SK-N-SH (cell line): ENCODE measurements around the gene CUL9. TPM values are rescaled to one million over a fixed set of nuclear protein-coding genes. Genes with fewer than 3 reads are reported as not detected.

Experiments used
- CTCF ChIA-PET: fragments of 300-600, 350-600 bp; formaldehyde crosslinking; extraction: SDS; loops from one replicate; lab custom pipeline; 2021; lab: Yijun Ruan, JAX
- POLR2A ChIA-PET: fragments of 350-600 bp; sonication (Branson Sonifier 250); formaldehyde crosslinking; extraction: SDS; loops from one replicate; lab custom pipeline; 2020; ENCODE audit warnings: antibody characterized with exemption, inconsistent platforms; lab: Yijun Ruan, JAX
- DNase-seq: peaks from one replicate; pipeline ENCODE4 v3.0.0; 2012
- H2AFZ ChIP-seq: fragments of 200-600 bp; sonication (generic); 2 replicates; pipeline ENCODE4 v1.8.1; 2016; ENCODE audit warnings: antibody characterized with exemption, mild to moderate bottlenecking, low read depth
- H3F3A ChIP-seq: fragments of 200-600 bp; sonication (generic); replicated peaks from 2 replicates; pipeline ENCODE3; 2016; ENCODE audit warnings: antibody characterized with exemption, mild to moderate bottlenecking; ENCODE audit not compliant: insufficient read depth
- H3K27ac ChIP-seq, 2 experiments: fragments of 200-500 bp in 1 of 2; fragments of 200-600 bp in 1 of 2; sonication (Bioruptor generic) in 1 of 2; sonication (generic), shearing (Covaris generic) in 1 of 2; 2 replicates each; pipeline versions ENCODE4 v1.5.1 to v1.6.1; 2014 to 2016; ENCODE audit warnings: low read depth in 2 of 2, inconsistent platforms in 1 of 2, low read length in 1 of 2, mild to moderate bottlenecking in 1 of 2, mixed read lengths in 1 of 2
- H3K27me3 ChIP-seq: fragments of 200-600 bp; sonication (generic), shearing (Covaris generic); 2 replicates; pipeline ENCODE4 v1.6.1; 2016; ENCODE audit warnings: mixed run types; ENCODE audit not compliant: insufficient read depth
- H3K36me3 ChIP-seq, 2 experiments: fragments of 200-500 bp in 1 of 2; fragments of 200-600 bp in 1 of 2; sonication (Bioruptor generic) in 1 of 2; sonication (generic) in 1 of 2; replicated peaks in 1 of 2; 2 replicates each; pipeline versions ENCODE3 to v1.5.1; 2014 to 2016; ENCODE audit warnings: low read length in 1 of 2, mild to moderate bottlenecking in 1 of 2; ENCODE audit not compliant: insufficient read depth in 2 of 2, control insufficient read depth in 1 of 2
- H3K4me1 ChIP-seq, 2 experiments: fragments of 200-500 bp in 1 of 2; fragments of 200-600 bp in 1 of 2; sonication (Bioruptor generic) in 1 of 2; sonication (generic), shearing (Covaris generic) in 1 of 2; 2 replicates each; pipeline versions ENCODE4 v1.5.1 to v1.6.1; 2014 to 2016; ENCODE audit warnings: low read depth in 1 of 2, low read length in 1 of 2, mixed run types in 1 of 2; ENCODE audit not compliant: insufficient read depth in 2 of 2, control insufficient read depth in 1 of 2
- H3K4me2 ChIP-seq: fragments of 200-600 bp; sonication (generic), shearing (Covaris generic); 2 replicates; pipeline ENCODE4 v1.6.1; 2017; ENCODE audit warnings: mixed run types
- H3K4me3 ChIP-seq, 2 experiments: fragments of 200-500 bp in 1 of 2; fragments of 200-600 bp in 1 of 2; sonication (Bioruptor generic) in 1 of 2; sonication (generic), shearing (Covaris generic) in 1 of 2; 2 replicates each; pipeline versions ENCODE4 v1.5.1 to v1.8.1; 2014 to 2016; ENCODE audit warnings: low read depth in 2 of 2, inconsistent platforms in 1 of 2, low read length in 1 of 2, mild to moderate bottlenecking in 1 of 2, mixed read lengths in 1 of 2, moderate library complexity in 1 of 2
- H3K79me2 ChIP-seq: fragments of 200-600 bp; sonication (generic); 2 replicates; pipeline ENCODE4 v1.8.1; 2017; ENCODE audit warnings: mild to moderate bottlenecking; ENCODE audit not compliant: insufficient read depth
- H3K9ac ChIP-seq: fragments of 200-600 bp; sonication (generic); 2 replicates; pipeline ENCODE4 v1.6.1; 2017; ENCODE audit warnings: mixed run types
- H3K9me2 ChIP-seq: fragments of 200-600 bp; sonication (generic); 2 replicates; pipeline ENCODE4 v1.6.1; 2017; ENCODE audit warnings: mixed run types
- H3K9me3 ChIP-seq: fragments of 200-600 bp; sonication (generic); 2 replicates; pipeline ENCODE4 v1.6.1; 2017; ENCODE audit warnings: mixed run types, mild to moderate bottlenecking, moderate library complexity
- H4K20me1 ChIP-seq: fragments of 200-600 bp; sonication (generic); 2 replicates; pipeline ENCODE4 v1.6.1; 2017; ENCODE audit warnings: mild to moderate bottlenecking, mixed run types; ENCODE audit not compliant: insufficient read depth
- CHD2 ChIP-seq: fragments of 150-350 bp; IDR thresholded peaks from 2 replicates; pipeline ENCODE4 v1.6.1; 2018; ENCODE audit warnings: low read length; ENCODE audit not compliant: partially characterized antibody
- MEF2A ChIP-seq: IDR thresholded peaks from 2 replicates; pipeline ENCODE4 v1.4.0; 2012; ENCODE audit warnings: low read depth, borderline replicate concordance
- RCOR1 ChIP-seq: fragments of 150-350 bp; IDR thresholded peaks from 2 replicates; pipeline ENCODE4 v1.6.1; 2017; ENCODE audit warnings: antibody characterized with exemption, low read length
- RXRA ChIP-seq: IDR thresholded peaks from 2 replicates; pipeline ENCODE4 v1.4.0; 2012; ENCODE audit warnings: low read depth, mild to moderate bottlenecking, borderline replicate concordance
- SIN3A ChIP-seq: IDR thresholded peaks from 2 replicates; pipeline ENCODE4 v1.6.1; 2012; ENCODE audit warnings: low read depth, mild to moderate bottlenecking, low read length, moderate library complexity, borderline replicate concordance
- TEAD4 ChIP-seq: IDR thresholded peaks from 2 replicates; pipeline ENCODE4 v1.4.0; 2012; ENCODE audit warnings: mild to moderate bottlenecking, borderline replicate concordance; ENCODE audit not compliant: insufficient read depth
- WGBS: methylation state at CpG from one replicate; pipeline ENCODE4 v1.1.6; 2017; ENCODE audit warnings: low lambda C conversion rate; 5-methylcytosine and 5-hydroxymethylcytosine counted together
- polyA plus RNA-seq, 3 experiments: library from polyadenylated mRNA; depleted of rRNA; stranded (reverse); fragments of >200 nt; gene quantifications; 2 replicates each; pipeline ENCODE4 v1.2.3, GENCODE V29; 2012
- TF ChIP-seq, protein P1 (sequence below): fragments of 200-600 bp; sonication (generic); IDR thresholded peaks from 2 replicates; pipeline ENCODE4 v1.6.1; 2017; ENCODE audit warnings: antibody characterized with exemption, mild to moderate bottlenecking, moderate library complexity
- TF ChIP-seq, protein P2 (sequence below): IDR thresholded peaks from 2 replicates; pipeline ENCODE4; 2012

CUL9 gene
- polyA plus RNA-seq, 1 of the 3 experiments (the other 2 are of a cell fraction), result 37.7 TPM

GRCh38 chr6:43258807-43259686 lies 77.1 kb downstream of the CUL9 start:
- no peaks in the 10 kb centered on the region for H3K79me2 ChIP-seq
- H3K9me2 ChIP-seq, result no peaks in the 10 kb centered on the region
- no peaks in the 10 kb centered on the region for H4K20me1 ChIP-seq
- no peak overlapping the region for H3K4me2 ChIP-seq
- no peaks in the 10 kb centered on the region for H3K9me3 ChIP-seq
- H3K36me3 ChIP-seq, result no peaks in the 10 kb centered on the region
- DNase-seq, result no peak
- WGBS, result 86% methylated on average over 20 of the region's 30 CpGs
- CTCF ChIA-PET, result interaction anchor here (1.5 kb wide), 1 partner anchor 30 kb away, joined by 5 read pairs; the partner anchor contains the start of gene DNPH1
- no peak overlapping the region for H3K27ac ChIP-seq
- no peak for TF ChIP-seq TEAD4
- TF ChIP-seq, protein P1, sequence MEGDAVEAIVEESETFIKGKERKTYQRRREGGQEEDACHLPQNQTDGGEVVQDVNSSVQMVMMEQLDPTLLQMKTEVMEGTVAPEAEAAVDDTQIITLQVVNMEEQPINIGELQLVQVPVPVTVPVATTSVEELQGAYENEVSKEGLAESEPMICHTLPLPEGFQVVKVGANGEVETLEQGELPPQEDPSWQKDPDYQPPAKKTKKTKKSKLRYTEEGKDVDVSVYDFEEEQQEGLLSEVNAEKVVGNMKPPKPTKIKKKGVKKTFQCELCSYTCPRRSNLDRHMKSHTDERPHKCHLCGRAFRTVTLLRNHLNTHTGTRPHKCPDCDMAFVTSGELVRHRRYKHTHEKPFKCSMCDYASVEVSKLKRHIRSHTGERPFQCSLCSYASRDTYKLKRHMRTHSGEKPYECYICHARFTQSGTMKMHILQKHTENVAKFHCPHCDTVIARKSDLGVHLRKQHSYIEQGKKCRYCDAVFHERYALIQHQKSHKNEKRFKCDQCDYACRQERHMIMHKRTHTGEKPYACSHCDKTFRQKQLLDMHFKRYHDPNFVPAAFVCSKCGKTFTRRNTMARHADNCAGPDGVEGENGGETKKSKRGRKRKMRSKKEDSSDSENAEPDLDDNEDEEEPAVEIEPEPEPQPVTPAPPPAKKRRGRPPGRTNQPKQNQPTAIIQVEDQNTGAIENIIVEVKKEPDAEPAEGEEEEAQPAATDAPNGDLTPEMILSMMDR, result no peak
- no peaks in the 10 kb centered on the region for H3K27me3 ChIP-seq
- H2AFZ ChIP-seq, result no peak overlapping the region
- no peak overlapping the region for H3K4me3 ChIP-seq
- POLR2A ChIA-PET, result interaction anchor here (1.3 kb wide), 1 partner anchor 9 kb away, joined by 3 read pairs; no protein-coding TSS in a partner anchor
- no peak overlapping the region for H3K9ac ChIP-seq
- H3K4me1 ChIP-seq, result no peaks in the 10 kb centered on the region
- no peaks in the 10 kb centered on the region for H3F3A ChIP-seq

DNA sequence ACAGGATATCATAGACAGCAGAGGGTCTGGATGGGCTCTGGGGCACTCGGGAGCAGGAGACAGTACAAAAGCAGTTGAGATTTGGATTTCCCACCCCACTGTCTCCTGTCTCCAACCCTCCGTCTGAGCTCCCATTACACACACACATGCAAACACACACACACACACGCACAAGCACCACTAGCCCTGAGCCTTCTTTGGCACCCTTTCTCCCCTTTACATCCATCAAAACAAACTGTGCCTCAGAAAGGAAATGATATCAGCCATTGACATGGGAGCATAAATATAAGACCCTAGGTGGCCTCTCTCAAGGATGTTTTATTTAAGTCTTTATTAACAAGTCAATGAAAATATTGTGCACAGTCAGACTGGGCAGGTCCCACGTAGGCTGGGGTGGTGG lies 78.8 kb downstream of the CUL9 start:
- Histone ChIP-seq H3K9me2 (no peaks in the 10 kb centered on the region), H3K79me2 (no peaks in the 10 kb centered on the region), H3K4me2 (no peak overlapping the region), H3K4me1 (no peaks in the 10 kb centered on the region), H3K4me3 (no peak overlapping the region), H4K20me1 (no peaks in the 10 kb centered on the region), H3K27ac (no peak overlapping the region), H3K9ac (no peak overlapping the region), H3K36me3 (no peaks in the 10 kb centered on the region), H2AFZ (no peak overlapping the region), H3K27me3 (no peaks in the 10 kb centered on the region), H3K9me3 (no peaks in the 10 kb centered on the region), H3F3A (no peaks in the 10 kb centered on the region)
- 81% methylated on average over 4 of the region's 4 CpGs for WGBS
- CTCF ChIA-PET, result no interaction called here
- TF ChIP-seq CHD2, result no peak
- TF ChIP-seq, protein P2, sequence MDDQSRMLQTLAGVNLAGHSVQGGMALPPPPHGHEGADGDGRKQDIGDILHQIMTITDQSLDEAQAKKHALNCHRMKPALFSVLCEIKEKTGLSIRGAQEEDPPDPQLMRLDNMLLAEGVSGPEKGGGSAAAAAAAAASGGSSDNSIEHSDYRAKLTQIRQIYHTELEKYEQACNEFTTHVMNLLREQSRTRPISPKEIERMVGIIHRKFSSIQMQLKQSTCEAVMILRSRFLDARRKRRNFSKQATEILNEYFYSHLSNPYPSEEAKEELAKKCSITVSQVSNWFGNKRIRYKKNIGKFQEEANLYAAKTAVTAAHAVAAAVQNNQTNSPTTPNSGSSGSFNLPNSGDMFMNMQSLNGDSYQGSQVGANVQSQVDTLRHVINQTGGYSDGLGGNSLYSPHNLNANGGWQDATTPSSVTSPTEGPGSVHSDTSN, result no peak
- TF ChIP-seq RCOR1, result no peak
- TF ChIP-seq, protein P1, result no peak
- no peak for TF ChIP-seq SIN3A
- TF ChIP-seq RXRA, result no peak
- no peak for TF ChIP-seq MEF2A
- no peak for DNase-seq
- POLR2A ChIA-PET, result no interaction called here
